SK-N-DZ (cell line): ENCODE measurements around the gene GK2. TPM values are rescaled to one million over a fixed set of nuclear protein-coding genes. Genes with fewer than 3 reads are reported as not detected.

Source experiments
- DNase-seq: peaks from one replicate; pipeline ENCODE4 v3.0.0-alpha.2; 2015; ENCODE audit warnings: low spot score
- polyA plus RNA-seq, 2 experiments: library from polyadenylated mRNA; depleted of rRNA; stranded (reverse); fragments of >200 nt; gene quantifications; 2 replicates each; pipeline ENCODE4 v1.2.3, GENCODE V29; 2014

The GK2 gene
- not detected in 2 replicates for polyA plus RNA-seq (2014; cell fraction: cytosol; rRNA removed)
- polyA plus RNA-seq (2014; cell fraction: nucleus; rRNA removed): not detected in 2 replicates

DNA sequence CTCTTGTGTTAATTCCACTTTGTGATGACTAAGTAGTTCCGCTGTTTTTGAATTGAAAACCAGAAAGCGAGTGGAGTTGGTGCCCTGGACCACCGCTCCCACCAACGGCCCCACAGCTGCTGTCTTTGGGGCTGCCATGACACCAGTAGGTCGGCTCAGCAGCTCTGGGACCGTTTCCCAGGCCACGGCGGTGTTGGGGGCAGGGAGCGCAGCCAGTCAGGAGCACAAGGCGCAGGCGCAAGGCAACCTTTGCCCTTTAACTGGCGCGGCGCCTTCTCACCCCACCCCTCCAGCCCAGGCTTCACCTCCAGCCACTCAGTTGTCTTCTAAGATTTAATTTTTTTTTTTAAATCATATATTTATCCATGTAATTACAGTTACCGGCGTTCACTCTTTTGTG is at the start of gene GK2:
TSS of gene GK2 (minus strand) at position 166 of the 400 bp plus-strand sequence. CDS start at position 138, 28 bp downstream.
- no peak for DNase-seq

DNA sequence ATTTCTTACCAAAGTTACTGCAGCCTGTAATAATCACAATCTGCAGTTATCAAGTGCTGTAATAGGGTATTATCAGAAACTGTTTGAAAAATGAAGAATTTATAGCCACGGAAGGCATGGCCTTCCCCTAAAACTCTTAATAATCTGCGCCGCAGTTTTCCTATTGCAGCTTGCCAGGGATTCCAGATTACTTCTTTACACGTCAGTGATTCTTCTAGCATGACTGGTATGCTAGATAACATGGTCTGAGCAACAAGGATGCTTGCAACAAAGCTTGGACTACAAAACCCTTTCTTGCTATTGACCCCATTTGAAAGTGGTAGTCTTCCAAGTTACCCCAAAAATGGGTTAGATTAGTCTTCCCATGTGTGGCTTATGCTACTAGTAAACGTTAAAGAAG is 47.2 kb upstream of the GK2 start:
- DNase-seq: no peak

DNA sequence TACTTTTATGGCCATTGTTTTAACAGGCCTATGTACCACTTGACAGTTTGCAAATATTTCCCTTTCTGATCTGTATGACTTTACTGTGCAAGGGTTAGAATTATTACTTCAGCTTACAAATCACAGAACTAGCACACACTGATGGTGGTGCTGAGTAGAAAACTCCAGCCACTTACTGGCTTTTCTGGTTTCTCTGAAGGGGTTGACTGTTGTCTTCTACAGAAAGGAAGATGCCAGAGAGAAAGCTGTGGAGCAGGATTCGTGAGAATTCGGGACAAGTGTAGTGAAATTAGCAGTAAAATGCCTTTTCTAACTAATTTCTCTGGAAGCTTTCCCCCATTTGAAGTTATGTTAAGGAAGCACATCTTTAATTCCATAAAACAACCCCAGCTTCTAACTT is 46.6 kb upstream of the GK2 start:
- no peak for DNase-seq

DNA sequence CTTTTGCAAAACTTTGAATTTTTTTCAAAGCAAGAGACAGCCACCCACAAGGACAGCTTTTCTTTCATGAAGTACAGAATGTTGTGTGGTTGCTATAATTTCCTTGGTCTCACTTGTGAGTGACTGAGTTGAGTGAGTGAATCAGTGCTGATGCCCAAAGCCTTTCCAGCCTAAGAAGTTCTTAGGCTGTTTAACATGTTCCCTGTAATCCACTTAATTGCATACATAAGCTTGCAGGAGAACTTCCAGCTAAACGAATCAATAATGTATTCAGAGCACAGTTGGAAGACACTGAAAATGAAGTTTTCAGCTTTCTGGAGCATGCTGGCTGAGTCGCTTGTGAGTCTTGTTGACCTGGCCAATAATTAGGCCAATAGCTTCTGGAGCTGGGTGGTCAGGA is 42.0 kb upstream of the GK2 start:
- DNase-seq: no peak

DNA sequence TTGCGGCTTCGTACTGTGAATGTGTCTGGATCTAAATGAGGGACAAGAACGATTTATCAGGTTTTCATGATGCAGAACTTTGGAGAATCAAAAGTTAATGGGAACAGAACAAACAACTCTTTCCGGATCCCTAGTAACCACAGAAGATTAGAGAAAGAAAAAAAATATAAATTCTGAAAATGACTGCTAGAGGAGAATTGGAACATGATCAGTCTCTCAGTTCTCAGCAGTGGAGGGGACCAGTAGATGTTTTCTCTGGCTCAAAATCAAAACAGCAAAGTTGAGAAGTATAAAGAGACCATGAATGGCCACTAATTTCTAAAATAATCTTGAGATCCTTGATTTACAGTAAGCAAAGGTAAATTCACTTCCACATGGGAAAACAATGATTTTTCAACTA is 38.1 kb upstream of the GK2 start:
- no peak for DNase-seq

DNA sequence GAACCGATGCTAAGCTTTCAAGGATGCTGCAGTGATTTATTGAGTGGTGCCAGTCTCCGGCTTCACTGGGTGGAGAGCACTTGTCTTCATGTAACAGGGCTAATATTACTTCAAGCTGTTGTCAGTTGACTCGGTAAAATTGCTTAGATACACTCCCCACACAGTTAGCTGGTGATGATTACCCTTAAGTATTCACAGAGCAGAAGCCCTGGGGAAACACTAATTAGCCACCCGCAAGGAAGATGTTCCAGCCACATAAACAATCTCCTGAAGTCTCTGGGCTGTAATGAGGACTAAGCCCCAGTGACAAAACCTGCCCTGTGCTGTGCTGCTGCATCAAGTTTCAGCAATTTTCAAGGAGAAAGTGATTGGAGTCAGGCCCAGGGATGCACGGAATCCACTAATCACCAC is 37.3 kb upstream of the GK2 start:
- peak; percentile 32 for DNase-seq

DNA sequence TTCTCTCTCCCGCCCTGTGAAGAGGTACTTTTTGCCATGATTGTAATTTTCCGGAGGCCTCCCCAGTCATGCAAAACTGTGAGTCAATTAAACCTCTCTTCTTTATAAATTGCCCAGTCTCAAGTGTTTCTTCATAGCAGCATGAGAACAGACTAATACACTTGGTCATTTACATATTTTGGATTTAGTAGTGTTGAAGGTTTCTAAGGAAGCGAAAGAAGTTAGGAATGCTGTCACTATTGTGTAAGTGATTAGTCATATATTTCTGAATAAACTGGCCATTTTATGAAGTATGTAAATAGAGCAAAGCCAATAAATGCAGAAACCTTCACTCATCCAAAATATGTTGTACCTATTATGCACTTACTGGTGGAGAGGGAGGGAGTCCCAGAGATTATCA is 34.4 kb upstream of the GK2 start:
- DNase-seq: no peak

DNA sequence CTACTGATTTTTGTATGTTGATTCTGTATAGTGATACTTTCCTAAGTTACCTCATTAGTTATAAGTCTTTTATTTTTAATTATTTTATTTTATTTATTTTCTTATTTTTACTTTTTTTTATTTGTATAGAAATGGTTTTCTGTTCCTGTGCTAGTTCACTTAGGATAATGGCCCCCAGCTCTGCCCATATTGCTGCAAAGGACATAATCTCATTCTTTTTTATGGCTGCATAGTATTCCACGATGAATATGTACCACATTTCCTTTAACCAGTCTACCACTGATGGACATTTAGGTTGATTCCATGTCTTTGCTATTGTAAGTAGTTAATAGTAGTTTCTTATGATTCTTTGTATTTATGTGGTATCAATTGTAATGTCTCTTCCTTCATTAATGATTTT is 31.5 kb upstream of the GK2 start:
- DNase-seq: no peak

DNA sequence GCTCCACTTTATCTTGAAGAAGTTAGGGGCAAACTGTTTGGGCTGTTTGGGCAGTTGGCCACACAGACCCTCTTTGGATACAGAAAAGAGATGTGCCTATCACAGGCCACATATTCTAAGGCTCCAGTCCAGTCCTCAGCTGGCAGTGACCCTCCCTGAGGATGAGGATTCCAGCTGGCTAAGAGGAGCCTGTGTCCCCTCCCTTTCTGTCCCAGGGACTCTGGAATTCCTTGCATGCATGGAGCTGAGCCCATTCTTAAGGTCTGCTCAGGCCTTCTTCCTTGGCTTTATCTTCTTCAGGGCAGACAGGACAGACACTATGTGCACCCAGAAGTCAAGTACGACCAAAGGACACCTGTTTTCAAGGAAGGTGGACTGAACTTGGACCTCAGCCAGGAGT is 23.8 kb upstream of the GK2 start:
- DNase-seq: no peak

DNA sequence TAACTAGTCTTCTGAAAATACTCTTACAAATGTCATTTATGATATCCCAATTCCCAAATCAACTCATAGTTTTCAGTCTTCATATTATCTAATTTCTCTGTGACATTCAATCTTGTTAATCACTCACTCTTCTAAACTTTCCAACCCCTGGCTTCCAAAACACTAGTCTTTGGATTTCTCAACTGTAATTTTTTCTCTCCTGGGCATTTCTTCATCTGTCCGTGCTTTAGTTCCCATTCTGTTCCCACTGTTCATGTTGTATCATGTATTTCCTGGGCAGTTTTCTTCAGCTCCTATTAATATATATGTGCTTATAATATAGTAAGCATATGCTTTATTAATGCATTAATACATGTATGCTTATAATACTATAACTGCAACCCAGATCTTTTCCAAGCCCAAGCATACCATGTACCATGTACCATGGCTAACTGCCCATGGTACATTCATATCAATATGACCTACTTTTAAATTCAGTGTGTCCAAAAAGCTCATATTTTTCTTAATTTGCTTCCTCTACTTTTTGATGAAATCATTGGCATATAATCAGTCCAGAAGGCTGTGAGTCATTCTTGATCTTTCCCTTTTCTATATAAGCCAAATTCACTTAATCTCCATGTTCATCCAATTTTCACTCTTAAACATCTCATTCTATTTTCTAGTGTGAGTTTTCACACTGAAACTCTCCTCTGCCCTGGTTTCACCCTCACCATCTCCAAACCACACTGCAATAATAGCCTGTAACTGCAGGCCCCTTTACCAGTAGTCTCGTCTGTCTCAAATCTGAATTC is 21.3 kb upstream of the GK2 start:
- no peak for DNase-seq

DNA sequence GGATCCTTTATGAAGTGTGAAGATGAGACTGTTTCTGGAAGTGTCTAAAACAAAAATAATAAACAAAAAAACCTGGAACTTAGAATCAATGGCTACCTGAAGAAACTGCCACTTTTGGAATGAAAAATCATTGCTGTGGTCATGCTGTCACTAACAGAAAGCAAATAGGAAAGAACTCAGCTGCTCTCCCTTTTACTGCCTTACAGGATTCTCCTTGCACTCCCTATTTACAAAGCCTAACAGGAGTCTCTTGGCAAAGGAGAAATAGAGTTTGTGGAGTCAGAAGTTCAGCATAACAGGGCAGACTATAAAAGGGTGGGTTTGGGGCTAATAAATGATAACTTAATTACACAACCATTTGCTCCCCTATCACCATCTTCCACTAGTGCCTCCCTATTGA is 19.0 kb upstream of the GK2 start:
- DNase-seq: no peak

DNA sequence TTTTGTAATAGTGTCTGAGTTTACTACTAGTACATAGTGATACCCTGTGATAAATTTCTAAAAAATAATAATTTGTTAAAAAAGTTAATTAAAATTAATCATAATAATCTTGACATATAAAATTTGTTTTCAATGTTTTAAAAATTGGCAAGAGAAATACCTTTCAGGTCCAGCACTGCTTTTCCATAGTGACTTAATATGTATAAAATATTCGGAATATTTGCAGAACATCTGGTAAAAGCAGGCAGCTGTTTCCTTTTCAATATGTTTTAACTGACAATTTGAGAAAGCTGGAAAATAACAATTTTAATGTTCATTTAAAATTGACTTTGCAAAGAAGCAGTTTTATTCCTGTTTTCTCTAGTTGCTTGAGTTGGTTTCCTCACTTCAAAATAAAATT is 17.6 kb upstream of the GK2 start:
- no peak for DNase-seq

DNA sequence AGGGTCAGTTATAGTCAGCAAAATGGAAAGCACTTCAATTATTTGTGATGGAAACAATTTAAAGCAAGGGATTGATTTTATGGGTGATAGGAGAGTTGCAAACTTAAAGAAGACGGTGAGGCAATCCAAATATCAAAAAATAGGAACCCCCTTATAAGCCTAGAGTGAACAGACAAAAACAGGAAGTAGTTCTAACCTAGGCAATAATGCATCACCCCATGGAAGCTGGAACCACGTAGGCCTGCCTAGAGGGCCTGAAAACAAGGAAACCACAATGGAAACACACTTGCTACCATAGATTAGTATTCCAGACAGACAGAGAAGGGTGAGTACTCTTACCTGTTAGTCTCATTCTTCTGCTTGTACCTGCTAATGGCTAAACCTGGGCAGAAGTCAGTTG is 13.5 kb upstream of the GK2 start:
- DNase-seq: no peak

DNA sequence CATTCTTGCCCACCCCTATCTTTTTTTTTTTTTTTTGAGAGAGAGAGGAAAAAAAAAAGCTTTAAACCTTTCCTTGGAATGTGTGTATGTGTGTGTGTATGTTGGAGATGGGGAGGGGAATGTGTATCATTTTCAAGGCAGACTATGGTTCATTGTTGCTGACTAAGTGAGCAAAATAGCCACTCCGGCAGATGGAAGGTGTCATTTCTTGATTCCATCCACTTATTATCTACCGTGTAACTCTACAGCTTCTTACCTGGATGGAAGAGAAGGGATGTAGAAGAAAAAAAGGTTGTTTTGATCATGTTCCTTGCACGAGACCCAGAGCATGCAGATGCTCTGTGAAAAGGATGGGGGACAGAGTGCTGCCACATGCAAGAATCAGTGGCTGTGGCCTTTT is 5.9 kb upstream of the GK2 start:
- DNase-seq: no peak

DNA sequence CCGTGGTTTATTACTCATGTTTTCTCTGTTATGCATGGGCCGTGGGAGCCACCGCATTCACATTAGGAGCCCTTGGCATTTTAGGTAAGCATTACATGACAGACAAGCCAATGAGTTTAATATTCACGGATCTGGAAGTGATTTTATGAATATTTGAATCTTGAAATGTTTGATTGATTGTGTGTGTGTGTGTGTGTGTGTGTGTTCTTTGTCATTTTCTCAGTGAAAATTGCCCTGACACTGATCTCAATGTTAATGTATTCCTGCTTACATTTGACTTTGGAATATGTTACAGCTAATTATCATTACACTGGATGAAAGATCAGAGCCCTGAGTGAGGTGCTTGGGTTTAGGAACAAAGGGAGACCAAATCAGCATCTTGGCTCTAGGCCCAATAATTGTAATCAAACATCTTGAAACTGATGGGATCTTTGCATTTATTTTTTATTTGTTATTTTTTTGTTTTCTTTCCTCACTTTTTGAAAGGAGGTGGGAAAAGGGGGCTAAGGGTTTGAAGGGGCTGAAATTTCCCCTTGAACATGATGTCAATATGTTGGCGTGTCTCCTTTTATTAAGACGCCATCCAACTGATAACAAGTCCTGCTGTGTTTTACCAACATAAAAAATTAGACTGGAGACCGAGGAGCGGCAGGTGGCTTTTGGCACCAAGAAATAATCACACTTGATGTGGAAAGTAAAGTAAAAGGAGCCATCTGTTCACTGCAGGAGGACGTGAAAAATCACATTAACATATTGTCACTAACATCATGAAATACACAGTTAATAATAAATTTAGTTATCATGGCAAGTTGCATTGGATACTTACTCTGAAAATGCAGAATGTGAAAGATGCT is 5.2 kb upstream of the GK2 start:
- DNase-seq: peak; percentile 61

DNA sequence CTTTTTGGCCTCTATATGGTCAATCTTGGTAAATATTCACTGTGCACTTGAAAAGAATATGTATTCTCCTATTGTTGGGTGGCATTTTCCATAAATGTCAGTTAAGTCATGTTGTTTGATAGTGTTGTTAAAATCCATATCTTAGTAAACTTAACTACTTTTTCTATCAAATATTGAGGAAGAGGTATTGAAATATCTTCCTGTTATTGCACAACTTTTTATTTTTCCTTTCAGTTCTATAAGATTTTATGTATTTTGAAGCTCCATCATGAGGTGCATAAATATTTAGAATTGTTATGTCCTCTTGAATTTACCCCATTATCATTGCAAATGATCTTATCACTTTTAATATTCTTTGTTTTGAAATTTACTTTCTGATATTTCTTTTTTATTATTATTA is 3.4 kb downstream of the GK2 start:
- DNase-seq: no peak

DNA sequence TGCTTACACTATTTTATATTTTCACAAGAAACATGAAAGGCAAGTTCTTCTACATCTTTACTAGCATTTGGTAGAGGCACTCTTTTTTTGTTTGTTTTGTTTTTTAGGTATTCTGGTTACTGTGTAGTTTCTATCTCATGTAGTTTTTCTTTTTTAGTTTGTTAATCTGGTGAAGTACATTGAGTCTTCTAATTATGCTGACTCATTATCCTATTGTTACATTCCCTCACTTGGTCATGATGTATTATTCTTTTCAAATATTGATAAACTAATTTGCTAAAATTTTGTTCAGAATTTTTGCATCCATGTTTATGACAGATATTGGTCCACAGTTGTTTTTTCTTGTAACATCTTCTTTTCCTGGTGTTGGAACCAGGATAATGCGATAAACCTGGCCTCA is 4.7 kb downstream of the GK2 start:
- no peak for DNase-seq

DNA sequence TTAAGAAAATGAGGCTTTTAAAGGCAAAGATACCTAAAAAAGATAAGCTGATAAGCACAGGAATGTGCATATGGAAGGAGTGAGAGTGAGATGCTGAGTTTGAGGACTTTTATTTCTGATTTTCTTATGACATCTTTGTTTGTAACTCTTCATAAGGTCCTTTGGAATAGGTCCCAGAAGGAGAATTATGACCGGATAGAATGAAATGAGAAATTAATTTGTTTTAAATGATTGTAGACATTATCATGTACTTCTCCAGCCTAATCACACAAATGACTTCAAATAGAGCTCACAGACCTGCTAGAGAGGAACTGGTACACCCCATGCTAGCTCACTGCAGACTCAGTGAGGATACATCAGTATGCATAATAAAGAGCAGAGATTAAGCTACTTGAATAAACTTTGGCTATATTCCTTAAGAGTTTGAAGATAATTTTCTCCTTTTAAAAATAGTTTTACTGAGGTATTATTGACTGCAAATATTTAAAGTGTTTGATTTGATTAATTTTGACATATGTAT is 5.6 kb downstream of the GK2 start:
- no peak for DNase-seq

DNA sequence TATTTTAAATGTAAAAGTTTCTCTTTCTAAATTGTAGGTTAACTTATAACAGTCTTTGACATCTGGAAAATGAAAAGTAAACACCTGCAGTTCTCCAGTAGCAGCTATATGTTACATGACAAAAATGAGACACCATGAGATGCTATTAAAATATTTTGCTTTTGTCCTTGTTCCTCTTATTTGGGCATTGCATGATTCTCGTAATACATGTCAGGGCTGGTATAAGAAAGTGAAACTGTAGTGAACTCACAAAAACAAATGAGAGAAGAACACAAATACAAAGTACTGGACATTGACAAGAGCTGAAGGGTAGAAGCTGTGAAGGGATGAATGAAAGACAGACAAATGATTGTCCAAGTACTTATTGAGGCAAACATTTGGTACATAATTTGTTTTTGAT is 9.0 kb downstream of the GK2 start:
- no peak for DNase-seq

DNA sequence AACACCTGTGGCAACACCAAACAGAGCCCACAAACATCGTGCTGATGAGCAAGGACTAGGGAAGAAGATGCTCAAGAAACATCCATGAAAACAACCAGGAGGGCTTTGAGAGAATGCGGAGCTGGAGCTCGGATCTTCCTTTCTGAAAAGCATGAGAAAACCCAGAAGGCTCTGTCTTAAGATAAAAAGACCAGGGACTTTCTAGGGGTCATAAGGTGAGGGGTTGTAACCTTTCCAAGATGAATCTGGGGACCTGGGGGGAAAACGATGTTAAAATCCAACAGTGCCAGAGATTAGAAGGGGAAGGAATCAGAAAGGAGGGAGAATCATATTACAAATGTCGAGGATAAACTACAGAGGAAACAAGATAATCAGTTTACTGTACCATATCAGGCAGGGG is 10.1 kb downstream of the GK2 start:
- DNase-seq: peak; percentile 94

DNA sequence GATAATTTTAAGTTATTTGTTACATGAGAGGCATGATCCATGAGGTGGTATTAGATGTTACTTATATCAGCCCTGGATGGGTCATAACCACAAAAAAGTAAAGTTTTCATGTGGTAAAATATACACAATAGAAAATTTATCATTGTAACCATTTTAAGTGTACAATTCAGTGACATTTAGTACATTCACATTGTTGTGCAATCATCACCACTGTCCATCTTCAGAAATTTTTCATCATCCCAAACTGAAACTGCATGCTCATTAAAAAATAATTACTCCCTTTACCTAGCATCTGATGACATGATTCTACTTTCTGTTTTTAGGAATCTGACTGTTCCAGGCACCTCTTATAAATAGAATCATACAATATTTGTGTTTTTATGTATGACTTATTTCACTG is 11.2 kb downstream of the GK2 start:
- no peak for DNase-seq

DNA sequence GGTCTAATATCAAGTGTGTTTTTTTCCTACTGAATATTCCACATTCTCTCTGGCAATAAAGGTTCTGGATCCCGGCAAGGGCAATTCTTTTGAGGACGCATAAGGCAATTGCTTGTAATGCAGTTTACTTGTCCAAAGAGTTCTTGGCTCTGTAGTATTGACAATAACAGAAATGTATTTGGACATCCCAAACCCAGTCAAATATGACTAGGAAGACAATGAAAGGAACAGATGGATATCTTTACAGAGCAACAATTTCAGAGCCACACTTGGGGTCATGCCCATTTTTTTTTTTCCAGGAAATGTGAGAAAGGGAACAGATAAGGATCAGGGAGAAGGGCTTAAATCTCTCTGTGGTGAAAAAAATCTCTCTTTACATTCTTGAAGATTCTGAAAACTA is 12.2 kb downstream of the GK2 start:
- peak; percentile 37 for DNase-seq

DNA sequence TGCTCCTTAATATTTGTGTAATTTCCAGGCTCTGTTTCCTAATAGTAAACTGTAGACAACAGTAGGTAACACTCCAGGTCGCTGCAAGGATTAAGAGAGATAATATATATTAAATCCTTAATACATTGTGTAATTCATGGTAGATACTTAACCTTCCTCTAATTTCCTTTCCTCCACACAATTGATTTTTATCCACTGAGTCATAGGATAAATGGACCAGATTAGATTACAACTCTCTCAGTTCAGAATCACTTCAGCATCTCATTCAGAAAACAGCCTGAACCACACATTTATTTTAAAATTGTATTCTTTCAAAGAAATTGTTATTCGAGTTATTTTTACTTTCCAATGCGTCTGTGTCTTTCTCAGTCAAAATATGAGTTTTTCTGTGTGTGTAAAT is 17.1 kb downstream of the GK2 start:
- no peak for DNase-seq
